Measurements from ENCODE around the gene ANKRD63. TPM values are rescaled to one million over a fixed set of nuclear protein-coding genes. Genes with fewer than 3 reads are reported as not detected.

The ANKRD63 gene
- total RNA-seq, 1 experiment from 2014 or later = not detected

- intact Hi-C loops (cut with micrococcal nuclease; ENCODE audit: unreplicated experiment) = no loop called here
- no TSS peak for BruUV-seq (replicated peaks)
- no peaks in the 10 kb centered on the region for H3K27me3 Mint-ChIP-seq (ENCODE audit: unreplicated experiment)
Observed at GRCh38 chr15:40296561-40297230, 13.8 kb upstream of the ANKRD63 start.

GRCh38 chr15:40295877-40296560, 13.2 kb upstream of the ANKRD63 start:
- no TSS peak for BruUV-seq (replicated peaks)
- CTCF ChIA-PET = no interaction called here

More at GRCh38 chr15:40296561-40297230, 13.8 kb upstream of the ANKRD63 start:
- no peaks in the 10 kb centered on the region for H3K9me3 Mint-ChIP-seq (ENCODE audit: low read depth, unreplicated experiment)
- H3K4me1 Mint-ChIP-seq (ENCODE audit: low read depth, unreplicated experiment) = no peaks in the 10 kb centered on the region
- no peak overlapping the region for H3K4me3 Mint-ChIP-seq (ENCODE audit: low read depth, unreplicated experiment)
- H3K36me3 Mint-ChIP-seq (ENCODE audit: insufficient read depth, unreplicated experiment) = peaks cover 6% of the 10 kb centered on the region
- CTCF ChIA-PET = interaction anchor here (0.7 kb wide), 1 partner anchor 14 kb away, joined by 4 read pairs; the partner anchor contains the start of gene ANKRD63
- TF ChIP-seq CTCF (IDR thresholded peaks at IDR 0.05; ENCODE audit: unreplicated experiment) = no peak
- H3K27ac Mint-ChIP-seq (ENCODE audit: unreplicated experiment) = no peak overlapping the region
- no peak for DNase-seq

GRCh38 chr15:40295297-40295696, 12.4 kb upstream of the ANKRD63 start:
- Mint-ChIP-seq H3K9me3 (ENCODE audit: low read depth, unreplicated experiment) (no peaks in the 10 kb centered on the region), H3K27ac (ENCODE audit: unreplicated experiment) (no peak overlapping the region), H3K4me1 (ENCODE audit: low read depth, unreplicated experiment) (no peaks in the 10 kb centered on the region), H3K36me3 (ENCODE audit: insufficient read depth, unreplicated experiment) (peaks cover 11% of the 10 kb centered on the region), H3K27me3 (ENCODE audit: unreplicated experiment) (no peaks in the 10 kb centered on the region), H3K4me3 (ENCODE audit: low read depth, unreplicated experiment) (no peak overlapping the region)
- DNase-seq = no peak
- BruUV-seq (replicated peaks) = no TSS peak
- intact Hi-C loops (cut with micrococcal nuclease; ENCODE audit: unreplicated experiment) = no loop called here
- no peak for TF ChIP-seq CTCF (IDR thresholded peaks at IDR 0.05; ENCODE audit: unreplicated experiment)
- CTCF ChIA-PET = no interaction called here

More at GRCh38 chr15:40295877-40296560, 13.2 kb upstream of the ANKRD63 start:
- H3K27me3 Mint-ChIP-seq (ENCODE audit: unreplicated experiment) = no peaks in the 10 kb centered on the region
- TF ChIP-seq CTCF (IDR thresholded peaks at IDR 0.05; ENCODE audit: unreplicated experiment) = no peak
- no peaks in the 10 kb centered on the region for H3K9me3 Mint-ChIP-seq (ENCODE audit: low read depth, unreplicated experiment)
- no peak overlapping the region for H3K27ac Mint-ChIP-seq (ENCODE audit: unreplicated experiment)
- intact Hi-C loops (cut with micrococcal nuclease; ENCODE audit: unreplicated experiment) = no loop called here
- peaks cover 11% of the 10 kb centered on the region for H3K36me3 Mint-ChIP-seq (ENCODE audit: insufficient read depth, unreplicated experiment)
- H3K4me1 Mint-ChIP-seq (ENCODE audit: low read depth, unreplicated experiment) = no peaks in the 10 kb centered on the region
- no peak overlapping the region for H3K4me3 Mint-ChIP-seq (ENCODE audit: low read depth, unreplicated experiment)
- no peak for DNase-seq

- Mint-ChIP-seq H3K4me1 (ENCODE audit: low read depth, unreplicated experiment) (peaks cover 8% of the 10 kb centered on the region), H3K27me3 (ENCODE audit: unreplicated experiment) (no peaks in the 10 kb centered on the region), H3K4me3 (ENCODE audit: low read depth, unreplicated experiment) (no peak overlapping the region), H3K9me3 (ENCODE audit: low read depth, unreplicated experiment) (no peaks in the 10 kb centered on the region), H3K27ac (ENCODE audit: unreplicated experiment) (no peak overlapping the region), H3K36me3 (ENCODE audit: insufficient read depth, unreplicated experiment) (peaks cover 9% of the 10 kb centered on the region)
- DNase-seq = no peak
- CTCF ChIA-PET = no interaction called here
- no TSS peak for BruUV-seq (replicated peaks)
- intact Hi-C loops (cut with micrococcal nuclease; ENCODE audit: unreplicated experiment) = no loop called here
- TF ChIP-seq CTCF (IDR thresholded peaks at IDR 0.05; ENCODE audit: unreplicated experiment) = no peak
Observed at GRCh38 chr15:40293905-40294895, 11.3 kb upstream of the ANKRD63 start.

All from Calu3 (cell line).